Gastrocnemius medialis (tissue), 4 donors: ENCODE data around the gene SP2. TPM values are rescaled to one million over a fixed set of nuclear protein-coding genes. Genes with fewer than 3 reads are reported as not detected.

ENCODE experiments used
- ATAC-seq, 2 donors: fragments of 150-250 bp; one replicate each; pipeline ENCODE4 v1.9.1; 2016
- DNase-seq, 2 donors: peaks; one replicate each; pipeline ENCODE4 v3.0.0-alpha.2; 2019
- H3K27ac ChIP-seq, 4 donors: fragments of 200-600 bp; sonication (generic); 1 replicate in 1 of 4; 2 replicates in 3 of 4; pipeline ENCODE4 v1.5.1; 2016 to 2018; ENCODE audit warnings: mild to moderate bottlenecking in 2 of 4, moderate library complexity in 1 of 4
- H3K27me3 ChIP-seq, 3 donors: fragments of 200-600 bp; sonication (generic) in 2 of 3; 1 replicate in 1 of 3; 2 replicates in 2 of 3; pipeline versions ENCODE4 v1.5.1 to v1.6.0; 2016 to 2019; ENCODE audit warnings: mild to moderate bottlenecking in 1 of 3, moderate library complexity in 1 of 3
- H3K36me3 ChIP-seq, 2 donors: fragments of 200-600 bp; sonication (generic) in 1 of 2; one replicate each; pipeline ENCODE4 v1.5.1; 2017 to 2018
- H3K4me1 ChIP-seq, 2 donors: fragments of 200-600 bp; sonication (generic) in 1 of 2; one replicate each; pipeline ENCODE4 v1.5.1; 2016 to 2017; ENCODE audit warnings: mild to moderate bottlenecking in 2 of 2
- H3K4me3 ChIP-seq, 4 donors: fragments of 200-600 bp; sonication (generic) in 3 of 4; 1 replicate in 1 of 4; 2 replicates in 3 of 4; pipeline ENCODE4 v1.5.1; 2016 to 2019; ENCODE audit warnings: mild to moderate bottlenecking in 2 of 4
- H3K9me3 ChIP-seq, 3 donors: fragments of 200-600 bp; sonication (generic) in 2 of 3; 1 replicate in 1 of 3; 2 replicates in 2 of 3; pipeline ENCODE4 v1.5.1; 2016 to 2019
- POLR2A ChIP-seq, 2 donors: fragments of 450-650 bp; IDR thresholded peaks; one replicate each; pipeline ENCODE4 v1.6.1; 2017; ENCODE audit warnings: antibody characterized with exemption in 2 of 2, mild to moderate bottlenecking in 2 of 2, moderate library complexity in 2 of 2
- in situ Hi-C, 4 donors: fragments of 200-750 bp; cut with MboI; loops; one replicate each; pipeline versions ENCODE4 v1.15.0 to v1.8.0; 2017; ENCODE audit warnings: low sequenced_read_pairs in 4 of 4
- intact Hi-C: fragments of 100-400 bp; cut with DNase I; formaldehyde crosslinking; loops from one replicate; pipeline ENCODE4 v1.15.1; 2023; ENCODE audit warnings: low total_unique reads
- total RNA-seq, 4 donors: library from RNA; depleted of rRNA; stranded (reverse); fragments of >200 nt; gene quantifications; one replicate each; pipeline versions ENCODE4 v1.1.0 to v1.2.3, GENCODE V29; 2016
- TF ChIP-seq, protein P1 (sequence below), 5 experiments: fragments of 450-650 bp in 3 of 5; fragments of 200-600 bp in 2 of 5; sonication (generic) in 2 of 5; IDR thresholded peaks in 4 of 5; conservative IDR thresholded peaks in 1 of 5; 1 replicate in 4 of 5; 2 replicates in 1 of 5; pipeline ENCODE4 v1.5.1; 2016 to 2019; ENCODE audit warnings: antibody characterized with exemption in 5 of 5, mild to moderate bottlenecking in 3 of 5, moderate library complexity in 3 of 5

SP2 gene
- total RNA-seq, 4 donors from 2014 or later: 5.5 to 28.6 (median 7.0) TPM

- DNase-seq (no peak), ATAC-seq (no peak)
- TF ChIP-seq, protein P1, sequence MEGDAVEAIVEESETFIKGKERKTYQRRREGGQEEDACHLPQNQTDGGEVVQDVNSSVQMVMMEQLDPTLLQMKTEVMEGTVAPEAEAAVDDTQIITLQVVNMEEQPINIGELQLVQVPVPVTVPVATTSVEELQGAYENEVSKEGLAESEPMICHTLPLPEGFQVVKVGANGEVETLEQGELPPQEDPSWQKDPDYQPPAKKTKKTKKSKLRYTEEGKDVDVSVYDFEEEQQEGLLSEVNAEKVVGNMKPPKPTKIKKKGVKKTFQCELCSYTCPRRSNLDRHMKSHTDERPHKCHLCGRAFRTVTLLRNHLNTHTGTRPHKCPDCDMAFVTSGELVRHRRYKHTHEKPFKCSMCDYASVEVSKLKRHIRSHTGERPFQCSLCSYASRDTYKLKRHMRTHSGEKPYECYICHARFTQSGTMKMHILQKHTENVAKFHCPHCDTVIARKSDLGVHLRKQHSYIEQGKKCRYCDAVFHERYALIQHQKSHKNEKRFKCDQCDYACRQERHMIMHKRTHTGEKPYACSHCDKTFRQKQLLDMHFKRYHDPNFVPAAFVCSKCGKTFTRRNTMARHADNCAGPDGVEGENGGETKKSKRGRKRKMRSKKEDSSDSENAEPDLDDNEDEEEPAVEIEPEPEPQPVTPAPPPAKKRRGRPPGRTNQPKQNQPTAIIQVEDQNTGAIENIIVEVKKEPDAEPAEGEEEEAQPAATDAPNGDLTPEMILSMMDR (IDR thresholded peaks at IDR 0.05 in 4 of 5, conservative IDR thresholded peaks at IDR 0.05 in 1 of 5): no peak
- TF ChIP-seq POLR2A (IDR thresholded peaks at IDR 0.05): no peak
- peaks cover 5 to 16% of the 10 kb centered on the region in 2 donors for H3K4me1 ChIP-seq
- H3K36me3 ChIP-seq: no peaks in the 10 kb centered on the region
- intact Hi-C loops: no loop called here
- H3K4me3 ChIP-seq: no peak overlapping the region
- H3K27ac ChIP-seq: no peak overlapping the region
- H3K27me3 ChIP-seq: peaks cover 81 to 85% (median 81%) of the 10 kb centered on the region in 3 donors
- no peaks in the 10 kb centered on the region for H3K9me3 ChIP-seq
- in situ Hi-C loops: no loop called here
Observed at GRCh38 chr17:47853616-47854015, 42.4 kb upstream of the SP2 start.

GRCh38 chr17:47855737-47856136, 40.3 kb upstream of the SP2 start:
- DNase-seq: no peak

DNA sequence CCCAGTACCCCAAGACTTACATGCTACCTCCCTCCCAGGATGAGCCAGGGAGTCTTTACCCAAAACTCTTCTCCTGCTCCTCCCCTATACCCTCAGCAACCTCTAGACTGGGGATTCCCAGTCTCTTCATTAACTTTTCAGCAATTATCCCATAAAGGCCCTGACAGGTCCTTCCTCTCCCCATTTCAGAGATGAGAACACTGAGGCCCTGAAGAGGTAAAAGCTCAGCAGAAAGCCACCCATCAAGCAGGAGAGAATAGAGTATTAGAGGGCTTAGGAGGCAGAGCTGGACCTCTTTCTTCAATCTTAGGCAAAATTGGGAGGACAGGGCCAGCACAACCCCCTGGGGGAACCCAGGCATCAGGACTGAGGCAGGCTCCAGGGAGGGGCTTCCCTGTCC, 39.2 kb upstream of the SP2 start:
- TF ChIP-seq POLR2A (IDR thresholded peaks at IDR 0.05): no peak
- TF ChIP-seq, protein P1 (IDR thresholded peaks at IDR 0.05 in 4 of 5, conservative IDR thresholded peaks at IDR 0.05 in 1 of 5): no peak
- intact Hi-C loops: no loop called here
- Histone ChIP-seq H3K4me1 (peaks cover 0 to 3% of the 10 kb centered on the region in 2 donors), H3K9me3 (no peaks in the 10 kb centered on the region), H3K4me3 (no peak overlapping the region), H3K27ac (no peak overlapping the region), H3K27me3 (peaks cover 54 to 58% (median 57%) of the 10 kb centered on the region in 3 donors), H3K36me3 (no peaks in the 10 kb centered on the region)
- in situ Hi-C loops: no loop called here
- no peak for DNase-seq
- no peak for ATAC-seq

More at GRCh38 chr17:47855737-47856136, 40.3 kb upstream of the SP2 start:
- peaks cover 5 to 14% of the 10 kb centered on the region in 2 donors for H3K4me1 ChIP-seq
- no peak for ATAC-seq
- H3K36me3 ChIP-seq: no peaks in the 10 kb centered on the region
- no peak overlapping the region for H3K4me3 ChIP-seq
- H3K27me3 ChIP-seq: peaks cover 64 to 67% (median 66%) of the 10 kb centered on the region in 3 donors
- intact Hi-C loops (no loop called here), in situ Hi-C loops (no loop called here)
- no peaks in the 10 kb centered on the region for H3K9me3 ChIP-seq
- TF ChIP-seq POLR2A (IDR thresholded peaks at IDR 0.05): no peak
- TF ChIP-seq, protein P1 (IDR thresholded peaks at IDR 0.05 in 4 of 5, conservative IDR thresholded peaks at IDR 0.05 in 1 of 5): no peak
- H3K27ac ChIP-seq: no peak overlapping the region

GRCh38 chr17:47857551-47858455, 38.2 kb upstream of the SP2 start:
- no peaks in the 10 kb centered on the region for H3K4me1 ChIP-seq
- no peak overlapping the region for H3K4me3 ChIP-seq
- TF ChIP-seq, protein P1 (IDR thresholded peaks at IDR 0.05 in 4 of 5, conservative IDR thresholded peaks at IDR 0.05 in 1 of 5): no peak
- no peak for TF ChIP-seq POLR2A (IDR thresholded peaks at IDR 0.05)
- no peak for ATAC-seq
- in situ Hi-C loops: no loop called here
- no peak overlapping the region for H3K27ac ChIP-seq
- no peaks in the 10 kb centered on the region for H3K36me3 ChIP-seq
- H3K27me3 ChIP-seq: peaks cover 44 to 49% (median 48%) of the 10 kb centered on the region in 3 donors
- H3K9me3 ChIP-seq: no peaks in the 10 kb centered on the region
- intact Hi-C loops: no loop called here
- no peak for DNase-seq
